Sigmoid colon (tissue), 7 donors: Measurements from ENCODE around the gene CNIH3. TPM values are rescaled to one million over a fixed set of nuclear protein-coding genes. Genes with fewer than 3 reads are reported as not detected.
A peak's percentile ranks its signal among the peaks of the same experiment; 100 is the strongest.

Experiments
- DNase-seq: peaks from one replicate; pipeline ENCODE4 v3.0.0-alpha.2; 2019
- H3K27ac ChIP-seq, 4 donors: fragments of 200-600 bp; sonication (generic); one replicate each; pipeline ENCODE4 v1.5.1; 2016 to 2019; ENCODE audit warnings: mild to moderate bottlenecking in 1 of 4
- H3K27me3 ChIP-seq, 3 donors: fragments of 200-600 bp; sonication (generic); one replicate each; pipeline ENCODE4 v1.5.1; 2019; ENCODE audit warnings: mild to moderate bottlenecking in 1 of 3
- H3K36me3 ChIP-seq, 4 donors: fragments of 200-600 bp; sonication (generic); one replicate each; pipeline ENCODE4 v1.5.1; 2016 to 2019
- H3K4me1 ChIP-seq, 4 donors: fragments of 200-600 bp; sonication (generic); one replicate each; pipeline ENCODE4 v1.5.1; 2017 to 2019
- H3K4me3 ChIP-seq, 4 donors: fragments of 200-600 bp; sonication (generic); one replicate each; pipeline ENCODE4 v1.5.1; 2017 to 2019; ENCODE audit warnings: mild to moderate bottlenecking in 2 of 4, moderate library complexity in 1 of 4
- H3K9me3 ChIP-seq, 4 donors: fragments of 200-600 bp in 3 of 4; sonication (generic) in 3 of 4; one replicate each; pipeline versions ENCODE4 v1.5.1 to v1.6.1; 2013 to 2019
- EP300 ChIP-seq, 4 donors: sonication (generic); formaldehyde crosslinking; IDR thresholded peaks; one replicate each; pipeline ENCODE4 v1.6.1; 2017; ENCODE audit warnings: antibody characterized with exemption in 4 of 4
- POLR2A ChIP-seq, 2 donors: fragments of 450-650 bp; IDR thresholded peaks; one replicate each; pipeline ENCODE4 v1.6.1; 2016; ENCODE audit warnings: antibody characterized with exemption in 2 of 2, mild to moderate bottlenecking in 2 of 2, moderate library complexity in 2 of 2
- POLR2AphosphoS5 ChIP-seq, 4 donors: sonication (generic); formaldehyde crosslinking; IDR thresholded peaks; one replicate each; pipeline ENCODE4 v1.6.1; 2017; ENCODE audit warnings: antibody characterized with exemption in 4 of 4
- WGBS, 2 donors: extraction: QIAGEN DNeasy Blood & Tissue Kit; methylation state at CpG; one replicate each; pipeline ENCODE4 v1.1.7; 2013; 5-methylcytosine and 5-hydroxymethylcytosine counted together
- intact Hi-C: fragments of 100-400 bp; cut with DNase I; formaldehyde crosslinking; loops from one replicate; pipeline ENCODE4 v1.15.1; 2023
- polyA plus RNA-seq, 3 donors: library from polyadenylated mRNA; stranded (reverse); fragments of 200-250 nt; gene quantifications; one replicate each; pipeline ENCODE4 v1.2.3, GENCODE V29; 2013
- total RNA-seq, 4 donors: library from RNA; depleted of rRNA; stranded (reverse); fragments of >200 nt; gene quantifications; one replicate each; pipeline ENCODE4 v1.1.0, GENCODE V29; 2016
- TF ChIP-seq, protein P1 (sequence below), 4 experiments: fragments of 450-650 bp in 3 of 4; fragments of 200-600 bp in 1 of 4; IDR thresholded peaks; one replicate each; pipeline ENCODE4 v1.5.1; 2016 to 2019; ENCODE audit warnings: antibody characterized with exemption in 4 of 4, mild to moderate bottlenecking in 3 of 4, moderate library complexity in 2 of 4
- donor health status: healthy with polysubstance abuse.
- donor health status: Bipolar disorder and iron deficiency.
- donor health status: healthy.

Gene CNIH3
- total and polyA plus RNA-seq, 7 donors, result 0.60 to 2.8 (median 1.4) TPM

DNA sequence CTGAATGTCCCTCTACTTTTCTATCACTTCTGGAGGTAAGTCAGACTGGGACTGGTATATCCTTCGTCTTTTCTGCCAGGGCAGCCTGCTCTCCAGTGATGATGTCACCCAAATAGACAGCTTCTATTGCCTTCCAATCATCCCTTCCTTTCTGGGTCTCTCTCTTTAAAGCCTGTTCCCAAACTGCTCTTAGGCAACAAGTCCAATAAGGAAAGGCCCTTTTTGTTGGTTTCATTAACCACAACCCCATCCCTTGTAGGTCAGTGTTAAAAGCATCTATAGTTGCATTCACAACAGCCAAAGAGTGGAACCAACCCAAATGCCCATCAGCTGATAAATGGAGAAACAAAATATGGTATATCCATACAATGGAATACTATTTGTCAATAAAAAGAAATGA, 114.4 kb downstream of the CNIH3 start:
- H3K4me1 ChIP-seq, result no peaks in the 10 kb centered on the region
- no peaks in the 10 kb centered on the region for H3K36me3 ChIP-seq
- H3K27me3 ChIP-seq, result no peaks in the 10 kb centered on the region
- no peak for TF ChIP-seq POLR2AphosphoS5 (IDR thresholded peaks at IDR 0.05)
- TF ChIP-seq, protein P1, sequence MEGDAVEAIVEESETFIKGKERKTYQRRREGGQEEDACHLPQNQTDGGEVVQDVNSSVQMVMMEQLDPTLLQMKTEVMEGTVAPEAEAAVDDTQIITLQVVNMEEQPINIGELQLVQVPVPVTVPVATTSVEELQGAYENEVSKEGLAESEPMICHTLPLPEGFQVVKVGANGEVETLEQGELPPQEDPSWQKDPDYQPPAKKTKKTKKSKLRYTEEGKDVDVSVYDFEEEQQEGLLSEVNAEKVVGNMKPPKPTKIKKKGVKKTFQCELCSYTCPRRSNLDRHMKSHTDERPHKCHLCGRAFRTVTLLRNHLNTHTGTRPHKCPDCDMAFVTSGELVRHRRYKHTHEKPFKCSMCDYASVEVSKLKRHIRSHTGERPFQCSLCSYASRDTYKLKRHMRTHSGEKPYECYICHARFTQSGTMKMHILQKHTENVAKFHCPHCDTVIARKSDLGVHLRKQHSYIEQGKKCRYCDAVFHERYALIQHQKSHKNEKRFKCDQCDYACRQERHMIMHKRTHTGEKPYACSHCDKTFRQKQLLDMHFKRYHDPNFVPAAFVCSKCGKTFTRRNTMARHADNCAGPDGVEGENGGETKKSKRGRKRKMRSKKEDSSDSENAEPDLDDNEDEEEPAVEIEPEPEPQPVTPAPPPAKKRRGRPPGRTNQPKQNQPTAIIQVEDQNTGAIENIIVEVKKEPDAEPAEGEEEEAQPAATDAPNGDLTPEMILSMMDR (IDR thresholded peaks at IDR 0.05), result no peak
- TF ChIP-seq EP300 (IDR thresholded peaks at IDR 0.05), result no peak
- TF ChIP-seq POLR2A (IDR thresholded peaks at IDR 0.05), result no peak
- intact Hi-C loops, result no loop called here
- H3K4me3 ChIP-seq, result no peak overlapping the region
- DNase-seq, result no peak
- no peak overlapping the region for H3K27ac ChIP-seq
- H3K9me3 ChIP-seq, result no peaks in the 10 kb centered on the region
- 91 to 96% methylated on average over 1 of the region's 1 CpG for WGBS, 2 donors

DNA sequence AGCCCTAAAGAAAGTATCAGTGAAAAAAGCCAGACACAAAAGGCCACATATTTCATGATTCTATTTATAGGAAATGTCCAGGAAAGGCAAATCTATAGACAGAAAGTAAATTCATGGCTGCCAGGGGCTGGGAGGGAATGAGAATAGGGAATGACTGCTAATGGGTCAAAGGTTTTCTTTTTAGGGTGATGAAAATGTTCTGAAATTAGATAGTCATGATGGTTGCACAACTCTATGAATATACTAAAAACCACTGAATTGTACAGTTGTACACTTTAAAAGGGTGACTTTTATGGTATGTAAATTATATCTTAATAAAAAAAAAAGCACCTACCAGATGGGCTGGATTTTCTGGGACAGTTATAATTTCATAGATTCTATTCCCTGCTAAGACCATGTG, 114.8 kb downstream of the CNIH3 start:
- no peaks in the 10 kb centered on the region for H3K36me3 ChIP-seq
- no peak overlapping the region for H3K27ac ChIP-seq
- intact Hi-C loops, result no loop called here
- no peak overlapping the region for H3K4me3 ChIP-seq
- TF ChIP-seq EP300 (IDR thresholded peaks at IDR 0.05), result no peak
- no peak for TF ChIP-seq POLR2A (IDR thresholded peaks at IDR 0.05)
- TF ChIP-seq, protein P1 (IDR thresholded peaks at IDR 0.05), result no peak
- TF ChIP-seq POLR2AphosphoS5 (IDR thresholded peaks at IDR 0.05), result no peak
- no peaks in the 10 kb centered on the region for H3K27me3 ChIP-seq
- no peaks in the 10 kb centered on the region for H3K4me1 ChIP-seq
- H3K9me3 ChIP-seq, result no peaks in the 10 kb centered on the region
- no peak for DNase-seq

DNA sequence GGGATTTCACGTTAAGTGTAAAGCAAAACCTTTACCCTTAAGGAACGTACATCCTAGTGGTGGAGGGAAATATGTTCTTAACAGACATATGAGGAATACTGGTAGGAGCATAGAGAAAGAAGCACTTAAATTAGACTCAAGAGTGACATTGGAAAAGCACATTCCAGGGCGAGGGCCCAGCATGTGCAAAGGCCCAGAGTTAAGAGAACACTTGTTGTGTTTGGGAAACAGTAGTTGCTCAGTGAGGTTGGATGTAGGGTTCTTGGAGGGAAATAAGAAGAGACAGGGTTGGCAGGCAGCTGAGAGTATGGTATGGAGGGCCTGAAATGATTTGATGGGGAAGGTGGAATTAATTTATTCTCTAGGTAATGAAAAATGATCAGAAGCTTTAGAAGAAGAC, 115.5 kb downstream of the CNIH3 start:
- no peak for DNase-seq
- no peaks in the 10 kb centered on the region for H3K36me3 ChIP-seq
- 50 to 59% methylated on average over 3 of the region's 3 CpGs for WGBS, 2 donors
- H3K27me3 ChIP-seq, result no peaks in the 10 kb centered on the region
- TF ChIP-seq POLR2AphosphoS5 (IDR thresholded peaks at IDR 0.05) (no peak), EP300 (IDR thresholded peaks at IDR 0.05) (no peak), POLR2A (IDR thresholded peaks at IDR 0.05) (no peak)
- TF ChIP-seq, protein P1 (IDR thresholded peaks at IDR 0.05), result no peak
- no peaks in the 10 kb centered on the region for H3K9me3 ChIP-seq
- intact Hi-C loops, result no loop called here
- no peak overlapping the region for H3K27ac ChIP-seq
- H3K4me1 ChIP-seq, result peaks cover 0 to 3% (median 3%) of the 10 kb centered on the region in 4 donors
- no peak overlapping the region for H3K4me3 ChIP-seq

DNA sequence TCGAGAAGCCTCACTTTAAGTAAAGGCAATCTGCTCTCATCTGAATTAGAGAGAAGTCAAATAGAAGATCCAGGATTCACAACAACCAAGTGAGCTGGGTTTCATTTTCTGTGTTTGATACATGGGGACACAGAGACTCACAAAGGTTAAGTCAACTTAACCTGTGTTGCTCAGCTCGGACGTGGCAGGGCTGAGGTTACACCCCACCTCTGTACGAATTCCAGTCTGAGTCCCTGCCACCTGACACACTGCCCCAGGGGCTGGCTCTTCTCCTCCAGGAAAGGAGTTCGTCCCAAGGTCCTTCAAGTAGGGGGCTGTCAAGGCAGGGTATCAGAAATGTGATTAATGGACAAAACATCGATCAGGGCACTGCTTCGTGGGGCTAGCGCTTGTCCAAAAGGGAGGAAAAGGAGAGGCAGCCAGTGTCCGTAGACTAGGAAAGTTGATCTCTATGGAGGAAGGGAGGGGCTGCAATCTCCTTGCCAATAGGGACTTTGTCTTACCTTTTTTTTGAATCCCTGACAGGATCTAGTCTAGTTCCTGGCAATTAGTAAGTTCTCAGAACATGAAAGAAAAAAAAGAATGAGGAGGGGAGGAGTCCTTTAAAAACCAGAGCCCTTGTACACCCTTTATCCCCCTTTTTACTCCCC, 116.4 kb downstream of the CNIH3 start:
- intact Hi-C loops, result no loop called here
- WGBS, 2 donors, result 62 to 79% methylated on average over 9 of the region's 9 CpGs
- Histone ChIP-seq H3K27me3 (no peaks in the 10 kb centered on the region), H3K27ac (peak overlapping the region in 1 of 4 donors; percentile 49), H3K4me3 (no peak overlapping the region), H3K36me3 (no peaks in the 10 kb centered on the region), H3K9me3 (no peaks in the 10 kb centered on the region), H3K4me1 (peaks cover 0 to 12% (median 11%) of the 10 kb centered on the region in 4 donors)
- TF ChIP-seq, protein P1 (IDR thresholded peaks at IDR 0.05), result no peak
- TF ChIP-seq EP300 (IDR thresholded peaks at IDR 0.05) (no peak), POLR2A (IDR thresholded peaks at IDR 0.05) (no peak), POLR2AphosphoS5 (IDR thresholded peaks at IDR 0.05) (no peak)
- no peak for DNase-seq
